Hematopoietic multipotent progenitor cell treated with erythropoietin and hydrocortisone succinate and interleukin-3 and kit ligand, for 15 days (in vitro differentiated cells): ENCODE measurements around the gene SPRYD3.

ENCODE experiments used
- DNase-seq: peaks from one replicate; pipeline ENCODE4 v3.0.0-alpha.2; 2015; ENCODE audit warnings: low spot score

The SPRYD3 gene

DNA sequence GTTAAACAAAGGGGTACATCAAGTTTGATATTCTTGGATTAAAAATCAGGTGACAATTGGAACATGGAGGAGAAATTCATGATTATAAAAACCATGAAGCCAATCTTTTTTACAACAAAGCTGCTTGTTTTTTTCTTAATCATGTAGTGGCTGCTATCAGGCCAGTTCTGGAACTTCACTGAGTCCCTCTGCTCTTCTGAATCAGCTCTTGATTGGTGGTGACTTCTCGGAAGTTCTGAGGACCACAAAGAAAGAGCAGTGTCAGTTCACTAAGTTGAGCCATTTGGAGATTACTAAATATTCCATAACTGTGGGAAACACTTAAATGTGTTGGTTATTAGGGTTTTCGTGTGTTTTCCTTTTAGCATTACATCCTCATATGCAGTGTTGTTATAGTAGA, 64.5 kb downstream of the SPRYD3 start:
- DNase-seq: no peak
